RPMI7951 (cell line): ENCODE results near the gene BABAM2. TPM values are rescaled to one million over a fixed set of nuclear protein-coding genes. Genes with fewer than 3 reads are reported as not detected.
"Not testable (repeated sequence)": the region's sequence is repeated elsewhere in the genome, so short reads cannot be mapped to it uniquely, and the experiment has no call there.

Source experiments
- DNase-seq: peaks from one replicate; pipeline ENCODE4 v3.0.0-alpha.2; 2012; ENCODE audit warnings: low read depth
- total RNA-seq: library from RNA; depleted of rRNA; stranded (reverse); fragments of >200 nt; shearing (Covaris generic); gene quantifications from 2 replicates; pipeline ENCODE4 v1.2.3, GENCODE V29; 2014

BABAM2 gene
- total RNA-seq, 1 experiment from 2014 or later = 54.7 TPM

DNA sequence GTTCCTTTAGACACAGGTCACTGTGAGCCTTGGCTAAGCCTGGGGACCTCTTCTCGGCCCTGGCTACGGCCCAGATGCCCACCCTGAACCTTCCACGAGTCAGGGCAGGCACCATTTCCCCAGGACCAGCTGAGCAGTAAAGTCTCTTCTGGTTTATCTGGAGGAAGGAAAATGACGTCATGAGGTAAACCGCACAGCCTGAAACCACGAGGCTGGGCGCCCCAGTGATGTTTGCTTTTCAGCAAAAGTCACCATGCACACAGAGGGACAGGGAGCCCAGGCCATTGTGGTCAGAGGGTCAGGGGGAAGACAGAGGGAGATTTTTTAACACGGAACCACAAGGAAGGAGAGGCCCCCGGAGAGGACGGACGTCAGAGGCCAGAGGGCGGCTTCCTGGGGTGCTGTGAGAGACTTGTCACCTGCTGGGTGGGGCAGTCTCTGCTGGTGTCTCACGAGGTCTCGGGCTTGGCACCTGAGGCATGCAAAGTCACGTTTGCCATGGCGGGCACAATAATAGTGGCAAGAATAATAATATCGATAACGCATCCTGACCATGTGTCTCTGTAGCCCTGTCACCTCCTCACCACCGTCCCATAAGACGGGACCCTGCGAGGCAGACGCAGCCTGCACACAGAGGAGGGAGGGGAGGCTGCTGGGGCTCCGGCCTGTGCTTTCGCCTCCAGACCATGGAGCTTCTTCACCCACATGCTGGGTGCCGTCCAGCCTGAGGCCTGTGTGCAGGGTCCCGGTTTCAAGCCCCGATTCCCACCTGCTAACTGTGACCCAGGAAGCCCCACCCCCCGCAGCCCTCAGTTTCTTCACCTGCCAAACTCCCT, 468.9 kb downstream of the BABAM2 start:
- DNase-seq = peak; percentile 89

DNA sequence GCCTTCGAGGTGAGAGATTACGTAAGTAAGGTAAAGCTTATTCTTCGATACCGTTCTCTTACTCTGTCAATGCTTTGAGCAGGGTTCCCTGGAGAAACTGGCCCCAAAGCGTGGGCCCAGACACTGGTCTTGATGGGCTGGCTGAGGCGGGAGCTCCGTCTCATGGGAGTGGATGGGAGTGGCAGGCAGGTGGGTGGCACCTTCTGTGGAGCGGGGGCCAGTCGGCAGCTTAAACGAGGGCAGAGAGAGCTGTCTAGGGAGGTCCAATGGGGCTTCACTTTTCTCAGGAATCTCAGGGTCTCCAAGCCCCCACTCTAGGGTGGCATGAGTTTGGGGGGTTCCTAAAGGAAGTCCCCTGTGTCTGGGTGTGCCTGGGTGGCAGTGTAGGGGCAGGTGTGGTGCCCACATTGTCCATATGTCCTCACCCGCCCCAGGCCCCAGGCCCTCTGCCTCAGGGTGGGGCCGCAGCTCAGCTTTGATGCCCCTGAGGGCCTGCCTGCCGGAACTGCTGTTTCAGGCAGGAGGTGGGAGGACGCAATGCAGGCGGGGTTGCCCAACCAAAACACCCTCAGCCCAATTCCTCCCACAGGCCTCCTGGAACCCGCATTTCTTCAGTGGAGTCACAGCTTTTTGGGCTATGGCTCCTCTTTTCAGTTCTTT, 469.7 kb downstream of the BABAM2 start:
- DNase-seq = no peak

DNA sequence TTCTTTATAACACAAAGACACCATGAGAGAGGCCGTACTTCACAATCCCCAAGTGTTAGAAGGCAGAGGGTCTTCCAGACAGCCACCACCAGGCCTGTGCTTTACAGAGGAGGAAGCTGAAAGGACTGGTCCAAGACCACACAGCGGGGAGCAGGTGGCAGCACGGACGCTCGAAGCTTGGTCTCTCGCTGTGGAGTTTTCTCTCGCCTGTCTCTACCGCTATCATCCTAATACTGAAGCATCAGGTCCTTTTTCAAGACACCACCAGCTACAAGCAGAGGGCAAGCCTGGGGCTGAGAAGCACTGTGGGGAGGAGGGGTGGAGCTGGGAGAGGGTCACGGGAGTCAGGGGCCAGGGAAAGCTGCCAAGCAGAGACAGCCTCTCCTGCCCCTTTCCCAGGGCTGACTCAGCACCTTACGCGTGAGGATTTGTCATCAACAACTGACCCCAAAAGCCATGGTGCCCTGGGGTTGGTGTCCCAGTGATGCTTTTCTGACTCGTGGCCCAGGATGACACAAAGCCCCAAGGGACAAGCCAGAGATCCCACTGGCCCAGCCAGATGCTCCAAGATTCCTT, 470.3 kb downstream of the BABAM2 start:
- peak; percentile 95 for DNase-seq

DNA sequence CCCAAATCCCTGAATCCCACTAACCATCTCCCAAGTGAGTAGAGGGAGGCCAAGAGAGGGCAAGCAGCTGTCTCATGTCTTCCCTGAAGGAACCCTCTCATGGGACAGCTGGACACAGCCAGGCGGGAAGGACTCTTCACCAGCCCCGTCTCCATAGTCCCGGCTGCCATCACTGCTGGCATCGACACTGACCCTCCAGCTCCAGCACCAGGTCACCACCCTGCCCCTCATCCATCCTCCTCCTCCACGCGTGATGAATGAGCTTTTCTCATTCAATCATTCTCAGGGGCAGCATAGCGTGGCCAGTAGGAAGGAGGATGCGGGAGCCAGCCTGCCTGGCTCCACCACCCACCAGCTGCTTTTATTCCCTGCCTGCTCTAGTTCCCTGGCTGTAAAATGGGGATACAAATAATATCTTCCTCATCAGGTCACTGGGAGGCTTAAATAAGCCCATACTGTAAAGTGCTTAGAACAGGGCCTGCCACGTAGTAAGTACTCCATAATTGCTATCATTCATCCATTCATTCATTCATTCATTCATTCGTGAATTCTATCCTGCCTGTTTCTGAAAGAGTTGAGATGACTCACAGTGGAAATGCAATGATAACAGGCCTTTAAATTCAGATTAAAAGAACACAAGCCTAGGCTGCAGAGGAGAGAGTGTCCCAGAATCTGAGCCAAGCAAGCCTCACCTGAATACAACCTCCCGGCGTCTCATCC, 471.6 kb downstream of the BABAM2 start:
- no peak for DNase-seq

DNA sequence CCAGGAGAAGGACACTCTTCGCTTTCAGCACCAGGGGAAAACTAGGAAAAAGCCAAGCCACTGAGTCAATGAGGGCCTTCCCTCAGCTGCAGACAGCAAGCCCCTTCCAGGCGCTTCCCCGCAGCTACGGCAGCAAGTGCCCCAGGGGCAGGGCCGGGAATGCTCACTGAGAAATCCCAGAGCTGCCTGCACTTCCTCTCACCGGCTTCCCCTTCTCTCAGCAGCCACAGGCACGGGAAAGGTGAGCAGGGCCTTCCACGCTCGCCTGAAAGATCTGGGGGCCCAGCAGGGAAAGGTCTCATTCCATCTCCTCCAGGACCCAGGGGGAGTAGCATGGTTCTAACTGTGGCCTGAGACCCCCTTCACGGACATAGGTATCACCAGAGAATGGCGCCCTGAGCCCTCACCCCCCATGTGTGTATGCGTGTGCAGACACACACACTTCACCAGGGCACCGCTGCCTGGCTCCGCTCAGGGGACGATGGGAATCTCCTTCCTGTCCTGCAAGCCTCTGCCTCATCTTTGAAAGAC, 472.5 kb downstream of the BABAM2 start:
- DNase-seq = no peak

DNA sequence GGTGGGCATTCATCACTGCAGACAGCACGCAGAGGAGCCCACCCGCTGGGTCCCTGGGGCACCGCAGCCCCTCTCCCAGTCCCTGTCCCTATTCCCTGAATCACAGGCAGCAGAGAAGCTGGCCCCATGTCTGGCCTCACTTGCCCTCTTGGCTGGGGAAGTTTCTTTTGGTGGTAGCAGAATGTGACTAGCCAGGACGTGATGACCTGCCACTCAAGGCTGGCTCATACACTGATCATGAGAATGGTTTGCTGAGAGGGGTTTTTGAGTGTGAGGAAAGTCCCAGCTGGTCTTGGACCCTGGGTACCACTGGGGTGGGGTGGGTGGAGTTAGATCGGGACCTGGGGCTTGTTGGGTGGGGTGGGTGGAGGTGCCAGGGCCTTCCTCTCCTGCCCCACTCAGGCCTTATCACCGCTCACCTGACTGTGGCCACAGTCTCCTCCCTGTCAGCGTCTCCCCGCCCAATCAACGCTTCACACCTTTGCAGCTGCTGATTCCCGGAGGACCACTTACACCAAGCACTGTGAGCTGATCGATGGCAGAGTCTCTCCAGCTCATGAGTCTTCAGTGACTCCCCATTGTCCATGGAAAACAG, 473.3 kb downstream of the BABAM2 start:
- no peak for DNase-seq

DNA sequence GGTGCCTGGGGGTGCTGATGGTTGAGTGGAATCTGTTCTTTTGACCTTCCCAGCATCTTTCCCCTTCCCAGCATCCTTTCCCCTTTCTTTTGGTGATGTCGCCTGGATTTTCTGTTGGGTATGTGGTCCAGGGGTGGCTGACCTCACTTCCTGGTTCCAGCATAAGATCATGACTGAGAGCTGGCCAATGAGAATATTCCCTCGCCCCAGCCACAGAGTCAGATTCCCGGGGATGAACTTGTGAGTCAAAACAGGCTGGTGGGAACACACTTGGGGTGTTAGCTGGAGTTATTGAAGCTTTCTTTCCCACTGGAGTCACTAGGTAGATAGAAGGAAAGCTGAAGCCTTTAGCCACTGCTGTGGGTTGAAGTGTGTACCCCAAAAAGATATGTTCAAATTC, 474.1 kb downstream of the BABAM2 start:
- no peak for DNase-seq

DNA sequence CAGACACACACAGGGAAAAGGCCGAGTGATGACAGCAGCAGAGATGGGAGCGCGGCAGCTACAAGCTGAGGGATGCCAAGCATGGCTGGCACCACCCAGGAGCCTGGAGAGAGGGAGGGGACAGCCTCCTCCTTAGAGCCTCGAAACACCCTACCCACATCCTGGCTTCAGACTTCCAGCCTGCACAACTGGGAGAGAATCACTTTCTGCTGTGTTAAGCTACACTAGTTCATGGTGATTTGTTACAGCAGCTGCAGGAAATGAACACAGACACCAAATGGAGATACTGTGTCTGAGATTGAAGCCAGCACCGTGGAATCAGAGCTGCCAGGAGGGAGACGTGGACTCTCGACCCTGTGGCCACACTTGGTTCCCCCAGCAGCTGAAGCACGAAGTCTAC, 474.6 kb downstream of the BABAM2 start:
- no peak for DNase-seq

DNA sequence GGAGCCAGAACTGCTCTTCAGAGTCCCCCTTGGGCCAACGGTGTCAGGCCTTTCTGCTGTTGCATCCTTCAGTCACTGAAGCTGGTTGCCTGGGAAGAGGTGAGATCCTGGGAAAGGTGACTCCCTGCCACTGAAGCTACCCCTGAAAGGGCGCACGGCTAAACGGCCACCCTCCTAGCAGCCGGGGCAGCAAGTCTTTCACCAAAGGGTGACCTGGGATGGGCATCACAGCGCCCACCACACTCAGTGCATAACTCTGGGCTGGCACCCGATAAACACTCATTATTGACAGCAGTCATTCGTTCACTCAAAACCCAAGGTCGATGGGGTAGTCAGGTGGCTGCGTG, 475.6 kb downstream of the BABAM2 start:
- DNase-seq = no peak

DNA sequence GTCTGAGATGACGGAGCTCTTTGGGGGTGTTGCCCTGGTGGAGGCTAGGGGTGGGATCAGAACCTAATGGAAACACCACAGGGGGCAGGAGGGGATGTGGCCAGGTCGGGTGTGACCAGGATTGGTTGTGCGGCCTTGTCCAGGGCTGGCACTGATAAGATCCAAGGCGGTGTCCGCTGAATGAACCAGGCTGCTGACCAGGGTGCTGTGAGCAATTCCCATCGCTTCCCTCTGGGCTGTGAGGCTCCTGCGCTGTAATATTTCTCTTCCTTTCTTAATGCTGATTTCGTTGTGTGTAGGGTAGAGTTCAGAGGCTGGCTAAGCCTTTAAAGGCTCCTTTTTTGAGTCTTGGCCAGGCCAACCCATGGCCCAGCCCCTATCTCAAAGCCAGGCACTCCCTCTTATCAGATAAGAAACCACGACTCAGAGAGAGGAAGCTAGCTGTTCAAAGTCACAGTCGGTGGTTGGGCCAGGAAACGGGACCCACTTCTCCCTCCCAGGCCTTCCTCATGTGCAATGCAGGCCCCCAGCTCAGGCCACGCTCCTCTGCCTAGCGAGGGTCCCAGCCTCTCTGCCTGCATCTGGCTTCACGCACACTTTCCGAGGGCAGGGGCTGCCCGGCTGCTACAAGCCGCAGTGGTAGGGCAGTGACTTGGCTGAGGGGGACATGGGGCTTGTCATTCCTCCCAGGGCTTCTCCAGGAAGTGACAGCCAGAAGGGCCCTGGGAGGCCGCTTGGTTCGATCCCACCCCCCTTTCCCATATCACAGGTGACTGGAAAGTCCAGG, 476.2 kb downstream of the BABAM2 start:
- peak; percentile 68 for DNase-seq

DNA sequence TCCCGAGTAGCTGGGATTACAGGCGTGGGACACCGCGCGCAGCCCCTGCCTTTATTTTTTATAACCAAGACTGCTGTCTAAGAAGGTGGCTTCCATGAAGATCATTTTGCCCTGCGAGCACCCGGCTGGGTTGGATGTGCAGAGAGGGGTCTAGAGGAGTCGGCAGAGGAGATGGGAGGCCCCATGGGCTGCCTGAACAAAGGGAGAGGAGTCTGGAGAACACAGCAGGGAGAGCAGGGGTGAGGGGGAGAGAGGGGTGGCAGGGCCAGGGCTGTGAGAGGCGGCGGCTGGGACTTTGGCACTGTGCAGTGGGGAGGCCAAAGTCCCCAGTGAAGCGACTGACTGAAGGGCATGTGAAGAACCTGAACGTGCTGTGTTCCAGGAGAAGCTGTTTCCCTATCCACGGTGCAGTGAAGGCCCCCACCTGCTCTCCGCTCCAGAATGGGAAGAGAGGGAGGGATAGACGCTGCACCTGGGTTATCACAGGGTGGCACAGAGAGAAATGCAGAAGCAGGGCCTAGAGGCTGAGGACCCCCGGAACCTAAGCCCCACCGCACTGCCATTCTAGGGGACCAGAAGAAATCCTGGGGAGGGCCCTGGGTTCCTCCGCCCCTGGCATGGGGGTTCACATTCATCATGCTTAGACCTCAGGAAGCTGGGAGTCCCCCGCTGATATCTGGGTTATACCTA, 477.3 kb downstream of the BABAM2 start:
- no peak for DNase-seq

DNA sequence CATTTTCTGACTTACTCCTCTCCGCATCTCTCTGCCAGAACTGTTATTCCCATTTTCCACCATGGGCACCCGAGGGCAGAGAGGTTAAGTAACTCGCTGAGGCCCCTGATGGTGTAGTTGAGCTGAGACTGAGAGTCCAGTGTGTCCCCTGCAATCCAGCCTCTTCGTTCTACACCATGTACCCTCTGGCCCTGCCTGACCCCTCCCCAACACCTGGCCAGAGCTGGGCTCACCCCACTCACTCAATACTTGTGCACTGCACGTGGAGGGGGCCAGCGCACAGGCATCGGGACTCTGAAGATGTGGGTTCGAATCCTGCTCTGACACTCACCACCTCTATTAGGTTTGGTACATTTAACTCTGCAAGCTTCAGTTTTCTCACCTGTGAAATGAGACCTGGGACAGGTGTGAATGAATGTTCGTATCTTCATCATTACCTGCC, 477.8 kb downstream of the BABAM2 start:
- no peak for DNase-seq

DNA sequence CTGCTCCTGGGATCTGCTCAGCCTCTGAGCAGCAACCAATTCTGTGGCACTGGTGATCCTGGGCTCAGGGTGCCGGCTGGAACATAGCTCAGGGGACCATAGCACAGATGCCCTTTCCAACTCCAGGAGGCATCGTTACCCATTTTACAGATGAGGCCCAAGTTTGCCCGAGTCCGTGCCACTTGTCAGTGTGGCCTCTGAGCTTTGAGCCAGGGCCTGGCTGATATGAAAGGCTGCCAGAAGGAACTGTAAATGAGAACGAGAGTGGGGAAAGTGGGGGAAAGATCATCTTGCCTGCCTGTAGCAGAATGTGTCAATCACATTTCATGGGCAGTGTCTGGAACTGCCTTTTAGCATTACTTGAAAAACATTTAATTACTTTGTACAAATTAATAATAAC, 478.8 kb downstream of the BABAM2 start:
- no peak for DNase-seq

DNA sequence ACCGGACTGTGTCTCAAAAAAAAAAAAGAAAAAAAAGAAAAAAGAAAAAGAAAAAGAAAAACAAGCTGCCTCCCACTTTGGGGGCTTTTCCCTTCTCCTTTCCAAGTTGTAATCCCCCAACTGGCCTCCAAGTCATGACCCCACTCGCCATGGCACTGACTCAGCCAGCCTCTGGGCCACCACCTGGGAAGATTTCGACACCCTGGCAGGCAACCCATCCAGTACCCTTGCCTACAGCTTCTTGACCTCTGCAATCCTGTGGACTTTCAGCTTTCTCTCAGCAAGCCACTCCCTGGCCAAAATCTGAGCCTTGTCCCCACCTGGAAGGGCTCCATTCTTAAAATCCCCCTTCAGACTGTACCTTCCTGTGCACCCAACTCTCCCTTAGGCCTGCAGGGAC, 479.8 kb downstream of the BABAM2 start:
- peak; percentile 59 for DNase-seq

DNA sequence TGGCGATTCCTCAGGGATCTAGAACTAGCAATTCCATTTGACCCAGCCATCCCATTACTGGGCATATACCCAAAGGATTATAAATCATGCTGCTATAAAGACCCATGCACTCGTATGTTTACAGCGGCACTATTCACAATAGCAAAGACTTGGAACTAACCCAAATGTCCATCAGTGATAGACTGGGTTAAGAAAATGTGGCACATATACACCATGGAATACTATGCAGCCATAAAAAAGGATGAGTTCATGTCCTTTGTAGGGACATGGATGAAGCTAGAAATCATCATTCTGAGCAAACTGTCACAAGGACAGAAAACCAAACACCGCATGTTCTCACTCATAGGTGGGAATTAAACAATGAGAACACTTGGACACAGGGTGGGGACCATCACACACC, 481.2 kb downstream of the BABAM2 start:
- DNase-seq = not testable (repeated sequence)

DNA sequence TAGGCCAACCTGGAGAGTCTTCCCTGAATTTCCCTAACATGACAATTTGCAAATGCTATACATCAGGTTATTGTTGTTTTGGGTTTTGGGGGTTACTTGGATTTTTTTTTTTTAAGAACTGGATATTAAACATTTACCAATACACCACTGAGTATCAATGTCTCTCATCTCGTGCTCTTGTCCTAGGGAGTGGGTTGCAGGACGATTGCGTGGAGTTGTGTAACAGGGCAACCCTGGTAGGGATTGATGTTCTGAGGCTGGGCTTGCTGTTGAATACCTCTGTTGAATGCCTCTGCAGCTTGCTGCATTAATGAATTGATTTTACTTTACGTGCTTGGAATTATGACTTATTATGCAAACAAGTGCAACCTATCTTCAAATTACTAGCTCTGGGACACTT, 483.3 kb downstream of the BABAM2 start:
- DNase-seq = no peak

DNA sequence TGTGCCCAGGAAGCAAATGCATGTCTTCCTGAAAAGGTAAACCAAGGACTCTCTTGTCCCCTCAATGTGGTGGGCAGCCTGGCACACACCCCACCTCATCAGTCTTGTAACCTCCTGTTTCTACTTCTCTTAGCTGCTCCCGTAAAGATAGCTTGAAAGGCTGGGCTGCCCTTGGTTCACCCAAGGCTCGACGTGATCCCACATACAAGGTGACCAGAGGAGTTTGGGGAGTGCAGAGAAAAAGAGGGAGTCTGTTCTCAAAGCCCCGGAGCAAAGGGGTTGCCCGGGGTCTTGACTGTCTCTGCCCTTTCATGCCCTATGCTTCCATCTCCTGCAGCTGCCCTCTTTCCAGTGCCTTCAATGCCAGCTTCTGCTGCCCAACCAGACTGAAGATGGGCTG, 483.8 kb downstream of the BABAM2 start:
- no peak for DNase-seq

DNA sequence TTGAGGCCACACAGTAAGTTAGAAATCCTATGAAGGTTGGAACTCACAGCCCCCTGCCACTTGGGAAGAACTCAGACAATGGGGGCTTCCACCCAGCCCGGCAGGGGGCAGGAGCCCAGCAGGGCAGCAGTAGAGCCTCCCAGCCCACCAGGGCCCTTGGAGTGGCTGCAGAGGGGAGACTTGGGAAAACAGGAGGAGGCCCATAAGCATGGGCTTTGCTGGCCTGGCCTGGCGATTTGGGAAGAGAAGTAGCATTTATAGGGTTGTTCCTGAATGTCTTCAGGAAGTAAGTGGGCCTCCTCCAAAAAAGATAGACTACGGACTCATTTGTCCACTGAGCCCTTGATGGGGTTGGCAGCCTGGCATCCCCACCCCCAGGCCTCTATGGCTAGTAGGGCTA, 484.7 kb downstream of the BABAM2 start:
- no peak for DNase-seq

DNA sequence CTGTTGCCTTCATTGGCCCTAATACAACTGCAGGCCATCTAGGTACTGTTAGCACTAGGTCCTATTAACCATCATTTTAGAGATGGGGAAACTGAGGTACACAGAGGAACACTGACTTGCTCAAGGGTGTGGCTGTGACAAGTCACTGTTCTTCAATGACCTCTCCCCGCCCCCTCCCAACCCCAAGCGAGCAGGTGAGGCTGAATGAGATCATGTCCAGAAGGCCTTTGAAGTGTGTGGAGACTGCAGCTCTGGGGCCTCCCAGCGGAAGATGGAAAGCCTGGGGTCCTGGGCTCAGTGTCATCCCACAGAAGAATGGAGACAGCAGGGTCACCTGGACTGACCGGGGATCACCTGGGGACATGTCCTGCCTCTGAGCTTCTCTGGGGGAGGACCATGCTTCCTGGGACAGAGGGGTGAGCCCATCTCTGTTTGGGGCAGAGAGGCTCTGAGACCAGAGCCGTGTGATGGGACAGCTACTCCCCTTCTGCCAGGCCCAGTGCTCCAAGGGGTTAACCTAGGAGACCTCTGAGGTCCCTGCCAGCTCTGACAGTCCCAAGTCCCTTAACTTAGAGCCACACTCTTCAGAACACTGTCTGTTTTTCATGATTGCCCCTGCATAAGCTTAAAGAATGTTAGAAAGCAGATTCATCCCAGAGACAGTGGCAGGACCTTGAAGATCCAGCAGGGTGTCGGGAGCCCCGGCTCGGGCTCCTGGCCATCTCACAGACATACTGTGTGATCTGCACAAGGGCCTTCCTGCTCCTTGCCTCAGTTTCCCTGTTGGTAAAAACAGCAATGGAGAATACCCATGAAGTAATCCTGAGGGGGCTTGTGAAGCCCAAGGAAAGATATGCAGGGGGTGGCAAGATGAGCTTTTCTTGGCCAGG, 485.5 kb downstream of the BABAM2 start:
- no peak for DNase-seq
